NCI-H446 treated with DMSO at 0.1 percent for 48 hours (cell line): Measurements from ENCODE around the gene TRH.
A peak's percentile ranks its signal among the peaks of the same experiment; 100 is the strongest.
"Not testable (repeated sequence)": the region's sequence is repeated elsewhere in the genome, so short reads cannot be mapped to it uniquely, and the experiment has no call there.

Experiments used
- DNase-seq: peaks from one replicate; lab custom pipeline; 2025; lab: John Stamatoyannopoulos, UW

TRH gene

DNA sequence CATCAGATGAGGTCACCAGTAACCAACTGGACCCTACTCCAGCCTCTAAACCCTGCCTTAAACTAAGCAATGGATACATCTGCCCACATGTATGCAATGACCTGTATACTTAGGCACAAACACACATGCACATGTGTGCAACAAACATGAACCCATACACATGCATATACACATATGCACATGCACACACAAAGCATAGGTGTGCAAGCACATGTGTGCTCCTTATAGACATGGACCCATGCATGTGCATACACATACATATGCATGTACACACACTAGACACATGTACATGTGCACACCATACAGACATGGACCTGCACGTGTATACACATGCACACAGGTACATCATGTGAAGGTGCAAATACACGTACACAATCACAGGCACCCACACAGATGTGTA is 8.6 kb upstream of the TRH start:
- no peak for DNase-seq

DNA sequence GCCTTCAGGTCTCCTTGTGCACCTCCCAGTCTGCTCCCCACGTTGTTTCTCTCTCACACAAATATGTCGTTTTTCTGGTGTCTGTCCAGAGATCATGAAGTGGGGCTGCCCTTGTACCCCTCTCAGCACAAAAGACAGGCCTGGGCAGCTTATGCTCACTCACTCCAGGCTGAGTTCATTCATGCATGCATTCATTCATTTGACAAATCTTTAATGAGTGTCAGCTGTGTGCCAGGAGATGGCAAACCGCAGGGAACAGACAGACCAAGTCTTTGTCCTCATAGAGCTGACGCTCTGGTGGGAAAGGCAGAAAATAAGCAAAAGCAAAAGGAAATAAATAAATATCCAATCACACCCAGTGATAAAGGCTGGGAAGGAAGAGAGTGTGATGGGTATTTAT is 7.6 kb upstream of the TRH start:
- peak; percentile 18 for DNase-seq

DNA sequence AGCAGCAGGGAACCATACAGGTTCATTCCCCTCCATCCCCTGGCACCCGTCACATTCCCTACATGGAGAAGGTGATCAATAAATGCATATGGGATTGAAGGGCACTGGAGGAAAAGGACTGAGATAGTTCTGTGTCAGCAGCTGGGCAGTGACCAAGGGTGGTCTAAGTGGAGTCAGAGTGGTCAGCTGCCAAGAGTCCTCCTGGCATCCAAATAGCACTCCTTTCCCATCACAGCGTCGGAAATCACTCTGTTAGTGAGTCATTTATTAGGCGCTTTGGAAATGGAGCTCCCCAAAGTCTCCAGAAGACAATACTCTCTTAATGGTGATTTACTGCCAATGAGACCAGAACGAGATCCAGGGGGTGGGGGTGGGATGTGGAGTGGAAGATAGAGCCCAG is 6.8 kb upstream of the TRH start:
- no peak for DNase-seq

GRCh38 chr3:129971351-129972052 is 3.0 kb upstream of the TRH start:
- DNase-seq: no peak

- no peak for DNase-seq
Observed at GRCh38 chr3:129972301-129972700, 2.2 kb upstream of the TRH start.

DNA sequence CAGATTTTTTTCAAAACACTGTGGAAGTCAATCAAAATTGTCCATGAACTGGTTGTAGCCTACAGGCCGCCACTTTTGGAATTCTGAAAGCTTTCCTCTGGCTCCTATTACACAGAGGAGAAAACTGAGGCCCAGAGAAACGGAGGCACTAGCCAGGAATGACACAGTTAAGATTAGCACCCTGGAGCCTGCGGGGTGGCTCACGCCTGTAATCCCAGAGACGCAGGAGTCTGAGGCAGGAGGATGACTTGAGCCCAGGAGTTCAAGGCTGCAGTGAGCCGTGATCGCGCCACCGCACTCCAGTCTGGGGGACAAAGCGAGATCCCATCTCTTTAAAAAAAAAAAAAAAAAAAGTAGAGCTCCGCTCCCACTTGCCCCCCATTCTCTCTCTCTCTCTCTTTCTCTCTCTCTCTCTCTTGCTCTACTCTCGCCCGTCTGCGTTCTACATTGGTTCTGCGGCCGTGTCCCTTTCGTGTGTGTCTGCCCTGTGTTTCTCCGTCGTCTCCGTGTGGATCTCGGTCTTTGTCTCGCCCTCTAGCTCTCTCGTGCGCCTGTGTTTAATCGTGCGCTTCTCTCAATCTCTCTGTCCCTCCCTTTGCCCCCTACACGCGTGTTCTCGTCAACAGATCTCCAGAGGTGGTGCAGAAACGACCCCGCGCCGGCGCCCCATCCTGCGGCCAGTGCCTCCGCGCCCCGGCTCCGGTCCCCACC is 512 bp upstream of the TRH start:
- no peak for DNase-seq

GRCh38 chr3:129974833-129975704 is 549 bp downstream of the TRH start:
- DNase-seq: no peak

DNA sequence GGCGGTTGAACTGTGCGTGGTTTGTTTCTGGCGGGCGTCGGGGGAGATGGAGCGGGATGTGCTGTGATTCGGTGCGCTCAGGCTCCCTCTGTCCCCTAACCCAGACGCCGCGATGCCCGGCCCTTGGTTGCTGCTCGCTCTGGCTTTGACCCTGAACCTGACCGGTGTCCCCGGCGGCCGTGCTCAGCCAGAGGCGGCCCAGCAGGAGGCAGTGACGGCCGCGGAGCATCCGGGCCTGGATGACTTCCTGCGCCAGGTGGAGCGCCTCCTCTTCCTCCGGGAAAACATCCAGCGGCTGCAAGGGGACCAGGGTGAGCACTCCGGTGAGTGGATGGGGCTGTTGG is 1.2 kb downstream of the TRH start:
- no peak for DNase-seq

DNA sequence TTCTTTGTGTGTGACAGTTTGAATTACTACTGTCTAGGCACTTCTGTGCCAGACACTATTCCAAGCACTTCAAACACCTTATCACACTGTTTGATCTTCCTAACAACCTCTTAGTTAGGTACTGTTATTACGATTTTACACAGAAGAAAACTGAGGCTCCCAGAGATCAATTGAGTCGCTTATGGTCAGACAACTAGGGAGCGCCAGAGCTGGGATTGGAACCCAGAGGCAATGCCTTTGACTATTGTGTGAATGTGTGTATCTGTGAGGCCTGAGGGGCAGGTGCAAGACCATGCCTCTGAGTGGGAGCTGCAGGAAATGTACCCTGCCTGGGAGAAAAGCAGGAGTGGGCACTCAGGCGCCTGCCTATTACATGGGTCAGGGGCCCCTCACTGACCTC is 1.8 kb downstream of the TRH start:
- no peak for DNase-seq

DNA sequence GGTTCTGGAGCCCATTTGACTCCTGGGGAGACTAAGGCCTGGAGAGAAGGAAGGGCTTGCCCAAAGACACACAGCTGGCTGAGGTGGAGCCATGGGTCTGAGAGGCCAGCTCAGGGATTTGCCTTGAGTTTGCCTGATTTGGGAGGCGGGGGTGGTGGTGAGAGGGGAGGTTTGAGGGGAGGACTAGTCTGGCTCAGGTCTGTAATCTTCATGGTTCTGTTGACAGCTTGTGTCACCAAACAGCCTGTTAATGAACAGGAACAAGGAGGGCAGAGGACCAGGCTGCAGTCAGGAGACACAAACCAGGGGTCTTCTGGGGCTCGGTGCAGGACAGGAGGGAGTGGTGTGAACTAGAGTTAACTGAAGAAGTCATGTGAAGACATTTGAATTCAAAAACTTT is 3.6 kb downstream of the TRH start:
- no peak for DNase-seq

GRCh38 chr3:129979905-129980304 is 5.4 kb downstream of the TRH start:
- no peak for DNase-seq

GRCh38 chr3:129983561-129983960 is 9.0 kb downstream of the TRH start:
- DNase-seq: no peak

- no peak for DNase-seq
Observed at GRCh38 chr3:129984125-129984524, 9.6 kb downstream of the TRH start.

GRCh38 chr3:129985113-129985512 is 10.6 kb downstream of the TRH start:
- DNase-seq: no peak

GRCh38 chr3:129988429-129988828 is 13.9 kb downstream of the TRH start:
- DNase-seq: no peak

DNA sequence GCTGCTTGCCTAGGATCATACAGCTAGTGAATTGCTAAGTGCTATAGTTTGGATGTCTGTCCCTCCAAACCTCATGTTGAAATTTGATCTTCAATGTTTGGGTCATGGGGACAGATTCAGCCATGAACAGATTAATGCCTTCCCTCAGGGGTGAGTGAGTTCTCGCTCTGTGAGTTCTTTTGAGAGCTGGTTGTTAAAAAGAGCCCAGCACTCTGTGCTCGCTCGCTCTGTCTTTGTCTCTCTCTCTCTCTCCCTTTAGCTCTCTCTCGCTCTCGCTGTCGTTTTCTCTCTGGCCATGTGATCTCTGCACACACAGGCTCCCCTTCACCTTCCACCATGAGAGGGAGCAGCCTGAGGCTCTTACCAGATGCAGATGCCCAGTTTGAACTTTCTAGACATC is 14.9 kb downstream of the TRH start:
- no peak for DNase-seq

GRCh38 chr3:129992781-129993180 is 18.3 kb downstream of the TRH start:
- no peak for DNase-seq

DNA sequence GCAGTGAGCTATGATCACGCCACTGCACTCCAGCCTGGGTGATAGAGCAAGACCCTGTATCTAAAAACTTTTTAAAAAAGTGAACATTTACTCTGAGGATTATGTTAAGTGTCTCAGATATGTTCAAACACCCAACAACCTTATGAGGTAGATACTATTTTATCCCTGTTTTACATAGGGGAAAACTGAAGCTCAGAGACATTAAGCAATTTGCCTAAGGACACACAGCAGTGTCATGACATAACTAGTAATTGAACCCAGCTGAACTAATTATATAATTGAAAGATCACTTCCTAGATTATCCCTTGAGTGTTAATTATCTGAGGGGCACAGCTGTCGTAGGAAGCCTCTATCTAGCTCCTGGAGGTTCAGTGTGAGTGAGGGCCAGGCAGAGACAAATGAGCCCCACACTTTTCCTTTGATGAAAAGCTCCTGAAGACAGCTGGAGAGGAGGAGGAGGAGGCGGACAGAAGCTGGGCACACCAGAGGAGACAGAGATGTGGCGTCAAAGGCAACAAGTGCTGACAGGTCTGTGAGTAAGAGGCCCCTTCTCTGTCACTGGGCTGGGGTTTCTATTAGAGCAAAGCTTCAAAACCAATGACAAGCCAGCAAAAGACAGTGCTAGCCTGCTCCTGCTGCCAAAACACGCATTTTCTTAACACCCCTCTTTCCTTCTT is 20.5 kb downstream of the TRH start:
- DNase-seq: no peak

DNA sequence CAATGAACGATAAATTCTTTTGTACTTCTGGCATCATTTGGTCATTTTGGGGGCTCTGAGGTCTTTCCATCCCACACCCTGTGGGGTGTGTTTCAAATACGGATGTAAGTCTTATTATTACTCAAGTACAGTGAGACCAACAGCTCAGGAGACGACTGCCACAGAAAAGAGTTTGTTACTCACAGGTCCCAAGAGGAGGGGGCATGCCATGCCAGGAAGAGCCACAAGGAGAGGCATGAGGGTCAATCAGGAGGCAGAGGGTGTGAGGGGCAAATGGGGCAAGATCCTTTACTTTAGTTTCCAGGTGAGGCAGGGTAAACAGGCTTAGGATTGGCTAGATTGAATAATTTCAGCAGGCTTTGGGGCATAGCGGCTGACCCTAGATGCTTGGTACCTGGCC is 21.6 kb downstream of the TRH start:
- DNase-seq: no peak

- not testable (repeated sequence) for DNase-seq
Observed at GRCh38 chr3:129999176-129999575, 24.7 kb downstream of the TRH start.

GRCh38 chr3:130002666-130003598 is 28.4 kb downstream of the TRH start:
- not testable (repeated sequence) for DNase-seq
